HG02798 (cell line): Measurements from ENCODE around the gene PTPN1.
"Not testable (repeated sequence)": the region's sequence is repeated elsewhere in the genome, so short reads cannot be mapped to it uniquely, and the experiment has no call there.

Source experiments
- ATAC-seq: cut with Tn5 transposase; IDR thresholded peaks from one replicate; pipeline ENCODE4 v1.9.1; 2021; ENCODE audit warnings: mild to moderate bottlenecking; ENCODE audit not compliant: unreplicated experiment, poor library complexity

The PTPN1 gene

DNA sequence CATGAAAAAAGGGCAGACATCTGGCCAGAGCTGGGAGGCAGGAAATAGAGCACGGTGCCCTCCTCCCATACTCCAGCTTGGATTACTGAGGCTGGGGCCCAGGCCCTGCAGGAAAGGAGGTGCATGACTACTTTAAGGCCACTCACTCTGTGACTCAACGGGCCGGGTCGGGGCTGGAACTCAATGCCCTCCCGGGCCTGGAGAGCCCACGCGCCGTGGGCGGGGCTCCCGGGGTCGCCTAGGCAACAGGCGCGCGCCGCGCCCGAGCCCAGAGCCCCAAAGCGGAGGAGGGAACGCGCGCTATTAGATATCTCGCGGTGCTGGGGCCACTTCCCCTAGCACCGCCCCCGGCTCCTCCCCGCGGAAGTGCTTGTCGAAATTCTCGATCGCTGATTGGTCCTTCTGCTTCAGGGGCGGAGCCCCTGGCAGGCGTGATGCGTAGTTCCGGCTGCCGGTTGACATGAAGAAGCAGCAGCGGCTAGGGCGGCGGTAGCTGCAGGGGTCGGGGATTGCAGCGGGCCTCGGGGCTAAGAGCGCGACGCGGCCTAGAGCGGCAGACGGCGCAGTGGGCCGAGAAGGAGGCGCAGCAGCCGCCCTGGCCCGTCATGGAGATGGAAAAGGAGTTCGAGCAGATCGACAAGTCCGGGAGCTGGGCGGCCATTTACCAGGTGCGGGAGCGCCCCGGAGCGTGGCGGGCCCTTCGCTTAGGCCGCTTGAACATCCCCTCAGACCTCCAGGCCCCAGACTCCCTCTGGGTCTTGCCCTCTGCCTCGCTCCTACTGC lies at the start of gene PTPN1:
Gene PTPN1, plus strand, starts transcription at position 461 of the 783 bp plus-strand sequence. Its CDS starts 145 bp downstream, at position 606.
- ATAC-seq, result peak; percentile 93

DNA sequence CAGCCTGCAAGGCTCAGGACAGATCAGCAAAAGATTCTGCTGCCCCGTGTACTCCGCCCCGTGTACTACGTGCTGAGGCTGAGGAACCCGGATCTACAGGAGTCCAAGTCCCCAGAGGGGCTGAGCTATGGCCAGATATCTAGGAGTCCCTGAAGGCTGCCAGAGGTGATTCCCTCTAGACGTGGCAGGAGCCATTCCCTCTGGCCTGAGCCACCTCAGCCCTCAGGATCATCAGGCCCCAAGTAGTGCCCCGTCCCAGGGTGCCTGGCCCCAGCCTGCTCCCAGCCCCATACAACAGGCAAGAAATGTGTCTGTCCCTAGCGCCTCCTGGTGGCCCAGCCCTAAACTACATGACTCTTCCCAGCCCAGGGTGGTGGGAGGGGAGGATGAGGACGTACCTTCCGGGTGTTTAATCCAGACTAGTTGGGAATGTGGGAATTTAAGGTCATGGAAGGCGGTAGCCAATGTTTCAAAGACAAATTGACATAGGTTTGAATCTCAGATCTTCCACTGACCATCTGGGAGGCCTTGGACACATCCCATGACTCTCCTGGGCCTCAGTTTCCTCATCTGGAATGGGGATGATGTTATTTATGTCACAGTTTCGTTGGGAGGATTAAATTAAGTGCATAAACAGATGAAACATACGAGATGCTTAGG lies 49.4 kb upstream of the PTPN1 start:
- ATAC-seq, result peak; percentile 74

DNA sequence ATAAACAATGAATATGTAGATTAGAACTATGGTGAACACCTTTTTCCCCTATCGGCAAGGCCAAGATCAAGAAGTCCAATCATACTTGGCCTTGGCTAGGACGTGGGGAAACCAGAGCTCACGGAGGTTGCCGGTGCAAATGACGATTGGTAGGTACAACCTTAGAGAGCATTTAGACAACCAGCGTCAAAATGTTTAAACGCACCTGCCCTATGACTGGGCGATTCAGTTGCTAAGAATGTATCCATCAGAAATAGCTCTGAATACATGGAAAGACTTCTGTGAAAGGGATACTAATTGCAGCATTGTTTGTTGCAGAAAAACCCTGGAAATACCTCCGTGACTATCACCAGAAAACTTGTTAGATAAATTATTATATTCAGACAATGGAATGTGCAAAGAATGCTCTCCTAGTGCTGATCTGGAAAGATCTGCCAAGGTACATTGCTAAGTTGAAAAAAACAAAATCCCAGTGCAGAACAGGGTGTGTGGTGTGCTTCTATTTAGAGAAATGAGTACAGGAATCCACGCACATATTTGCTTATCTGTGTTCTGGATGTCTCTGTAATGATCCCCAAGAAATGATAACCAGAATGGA lies 48.0 kb upstream of the PTPN1 start:
- ATAC-seq, result no peak

DNA sequence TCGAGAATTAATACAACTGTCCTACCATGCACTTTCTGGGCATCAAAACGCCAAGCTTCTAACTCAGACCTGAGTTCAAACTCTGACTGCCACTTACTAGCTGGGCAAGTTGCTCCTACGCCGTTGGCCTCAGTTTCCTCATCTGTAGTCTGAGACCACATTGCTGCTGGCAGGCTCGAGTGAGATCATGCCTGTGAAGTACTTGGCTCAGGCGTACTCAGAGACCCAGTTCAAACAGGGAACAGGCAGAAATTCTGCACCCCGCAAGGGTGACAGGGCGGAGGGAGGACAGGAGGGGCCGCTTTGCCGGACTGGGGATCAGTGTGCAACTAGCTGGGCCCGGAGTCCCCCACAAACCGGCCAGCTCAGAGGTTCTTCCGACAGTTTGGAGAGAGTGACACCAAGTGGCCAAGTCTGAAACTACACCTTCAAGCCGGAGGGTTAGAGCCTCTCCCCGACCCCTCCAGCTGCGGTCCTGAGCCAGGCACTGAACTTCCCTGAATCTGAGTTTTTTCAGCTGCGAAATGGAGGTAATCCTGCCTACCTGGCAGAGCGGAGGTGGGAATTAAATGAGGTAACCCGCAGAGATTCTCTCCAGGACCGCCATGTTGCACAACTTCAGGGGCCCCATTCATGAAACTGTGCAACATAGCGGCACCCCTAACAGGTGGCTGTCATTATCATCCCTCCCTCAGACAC lies 46.0 kb upstream of the PTPN1 start:
- ATAC-seq, result peak; percentile 67

DNA sequence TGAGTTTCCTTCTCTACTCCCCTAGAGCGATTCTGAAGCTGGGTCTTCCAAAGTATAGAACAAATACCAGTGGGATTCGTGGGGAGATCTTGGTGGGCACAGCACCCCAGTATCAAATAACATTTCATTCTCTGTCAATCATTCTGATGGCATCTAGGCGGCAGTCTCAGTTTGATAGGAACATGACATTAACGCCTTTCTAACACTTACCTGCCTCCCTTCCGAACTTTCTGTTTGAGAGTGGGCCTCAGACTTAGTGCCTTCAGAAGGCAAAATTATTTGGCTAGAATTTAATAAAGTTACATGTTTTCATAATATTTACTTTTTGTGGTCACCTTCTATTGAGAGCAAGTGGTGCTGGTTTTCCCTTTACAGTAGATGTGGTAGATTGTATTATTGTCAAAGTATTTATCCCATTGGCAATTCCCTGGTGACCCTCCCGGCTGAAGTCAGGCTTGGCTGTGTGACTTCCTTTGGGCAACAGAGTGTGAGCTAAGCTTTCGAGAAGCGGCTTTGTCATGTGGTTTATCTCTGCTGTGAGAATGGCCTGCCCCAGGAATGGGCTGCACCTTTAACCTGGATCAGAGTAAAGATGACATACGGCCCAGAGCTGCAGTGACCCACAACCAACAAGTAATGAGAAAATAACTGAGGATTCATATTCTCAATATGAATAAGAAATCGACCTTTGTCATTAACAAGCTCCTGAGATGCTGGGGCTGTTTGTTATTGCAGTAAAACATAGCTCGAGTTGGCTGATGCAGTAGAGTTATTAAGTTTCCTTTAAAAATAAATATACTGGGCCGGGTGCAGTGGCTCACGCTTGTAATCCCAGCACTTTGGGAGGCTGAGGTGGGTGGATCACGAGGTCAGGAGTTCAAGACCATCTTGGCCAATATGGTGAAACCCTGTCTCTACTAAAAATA lies 45.2 kb upstream of the PTPN1 start:
- no peak for ATAC-seq

DNA sequence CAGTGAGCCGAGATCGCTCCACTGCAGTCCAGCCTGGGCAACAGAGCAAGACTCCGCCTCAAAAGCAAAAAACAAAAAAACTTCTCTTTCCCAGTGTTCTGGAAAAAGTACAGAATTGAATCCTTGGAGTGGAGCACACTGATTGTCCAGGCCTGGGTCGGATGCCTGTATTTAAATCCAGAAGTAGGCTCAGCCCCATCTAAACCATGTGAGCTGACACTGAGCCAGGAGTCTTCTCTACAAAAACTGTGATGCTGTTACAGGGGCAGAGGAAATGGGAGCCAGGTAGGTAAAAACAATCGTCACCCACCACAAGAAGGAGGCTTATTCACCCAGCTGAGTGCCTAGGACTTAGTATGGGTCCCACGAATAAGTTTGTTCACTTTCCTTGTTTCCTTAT lies 43.0 kb upstream of the PTPN1 start:
- no peak for ATAC-seq

DNA sequence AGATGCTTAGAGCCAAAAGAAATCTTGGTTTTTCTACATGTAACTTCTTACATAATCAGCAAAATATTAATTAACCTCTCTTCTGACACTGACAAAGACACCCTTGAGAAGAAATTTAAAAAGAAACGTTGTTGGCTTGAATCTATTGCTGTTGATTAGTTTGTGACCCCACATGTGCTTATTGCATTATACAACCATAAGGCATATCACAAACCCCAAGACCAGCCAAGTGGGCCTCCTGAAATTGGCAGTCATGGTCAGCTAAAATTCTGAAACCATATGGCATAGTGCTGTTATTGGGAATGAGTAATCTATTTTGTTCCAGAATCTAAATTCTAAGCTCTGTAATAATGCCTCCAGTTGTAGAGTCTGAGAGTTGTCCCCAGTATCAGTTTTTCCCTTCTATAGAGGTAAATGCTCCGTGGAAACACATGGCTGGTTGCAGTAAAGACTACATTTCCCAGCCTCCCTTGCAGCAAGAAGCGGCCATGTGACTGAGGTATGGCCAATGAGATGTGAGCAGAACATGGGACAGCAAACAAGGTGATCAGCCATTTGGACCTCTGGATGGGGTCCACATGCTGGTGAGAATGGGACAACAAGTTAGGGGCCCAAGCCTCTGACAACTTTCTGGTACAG lies 42.3 kb upstream of the PTPN1 start:
- ATAC-seq, result no peak

DNA sequence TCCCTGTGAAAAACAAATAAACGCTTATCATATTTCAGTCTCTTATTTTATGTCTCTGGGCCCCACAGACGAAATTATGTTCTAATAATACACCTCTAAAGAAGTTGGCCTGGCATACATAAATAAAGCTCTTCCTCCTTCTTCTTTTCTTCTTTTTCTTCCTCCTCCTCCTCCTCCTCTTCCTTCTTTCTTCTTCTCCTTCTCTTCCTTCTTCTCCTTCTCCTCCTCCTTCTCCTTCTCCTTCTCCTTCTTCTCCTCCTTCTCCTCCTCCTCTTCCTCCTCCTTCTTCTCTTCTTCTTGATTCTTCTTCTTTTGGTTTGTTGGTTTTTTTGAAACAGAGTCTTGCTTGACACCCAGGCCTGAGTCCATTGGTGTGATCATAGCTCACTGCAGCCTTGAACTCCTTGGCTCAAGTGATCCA lies 41.8 kb upstream of the PTPN1 start:
- ATAC-seq, result no peak

DNA sequence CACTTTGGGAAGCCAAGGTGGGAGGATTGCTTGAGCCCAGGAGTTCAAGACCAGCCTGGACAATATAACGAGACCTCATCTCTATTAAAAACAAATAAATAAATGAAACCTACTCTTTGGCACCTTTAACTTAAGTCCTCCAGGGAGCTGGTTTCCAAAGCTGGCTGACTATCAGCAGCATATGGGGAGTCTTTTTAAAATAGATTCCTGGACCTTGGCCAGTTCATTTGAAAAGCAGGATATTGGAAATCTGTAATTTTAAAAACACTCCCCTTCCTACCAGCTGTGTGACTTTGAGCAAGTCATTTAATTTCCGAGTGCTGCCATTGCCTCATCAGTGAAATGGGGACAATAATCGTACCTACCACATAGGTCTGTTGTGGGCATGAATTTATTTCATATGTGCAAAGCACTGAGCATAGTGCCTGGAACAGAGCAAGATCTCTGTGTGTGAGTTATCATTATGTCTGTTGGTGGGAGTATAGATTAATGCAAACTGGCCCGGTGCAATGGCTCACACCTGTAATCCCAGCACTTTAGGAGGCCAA lies 40.9 kb upstream of the PTPN1 start:
- ATAC-seq, result no peak

DNA sequence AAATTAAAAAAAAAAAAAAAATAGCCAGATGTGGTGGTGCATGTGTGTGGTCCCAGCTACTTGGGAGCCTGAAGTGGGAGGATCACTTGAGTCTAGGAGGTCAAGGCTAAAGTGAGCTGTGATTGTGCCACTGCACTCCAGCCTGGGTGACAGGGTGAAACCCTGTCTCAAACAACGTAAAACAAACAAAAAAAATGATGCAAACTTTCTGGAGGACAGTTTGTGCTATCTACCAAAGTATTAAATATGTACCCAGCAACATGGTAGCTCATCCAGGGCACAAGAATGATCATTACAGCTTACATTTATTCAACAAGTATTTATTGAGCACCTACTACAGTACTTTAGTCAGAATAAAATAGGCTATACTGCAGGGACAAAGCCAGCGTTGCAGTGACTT lies 40.4 kb upstream of the PTPN1 start:
- ATAC-seq, result no peak

DNA sequence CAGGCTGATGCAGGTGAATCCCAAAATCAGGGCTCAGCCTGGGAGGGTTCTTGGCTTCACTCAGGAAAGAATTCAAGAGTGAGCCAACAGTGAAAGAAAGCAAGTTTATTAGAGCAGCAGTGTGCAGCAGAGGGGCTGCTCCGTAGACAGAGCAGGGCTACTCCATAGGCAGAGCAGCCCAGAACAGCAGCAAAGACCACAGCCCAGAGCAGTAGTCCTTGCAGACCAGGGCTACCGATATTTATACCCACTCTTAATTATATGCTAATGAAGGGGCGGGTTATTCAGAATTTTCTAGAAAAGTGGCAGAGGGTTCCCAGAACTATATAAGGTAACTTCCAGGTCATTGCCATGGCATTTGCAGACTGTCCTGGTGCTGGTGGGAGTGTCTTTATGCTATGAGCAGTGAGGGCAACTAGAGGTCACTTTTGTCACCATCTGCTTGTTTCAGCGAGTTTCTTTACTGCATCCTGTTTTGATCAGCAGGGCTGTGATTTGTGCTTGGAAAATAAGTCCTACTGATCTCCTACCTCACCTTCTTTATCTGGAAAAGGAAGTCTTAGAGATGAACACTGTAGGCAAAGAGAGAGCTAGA lies 39.8 kb upstream of the PTPN1 start:
- no peak for ATAC-seq

DNA sequence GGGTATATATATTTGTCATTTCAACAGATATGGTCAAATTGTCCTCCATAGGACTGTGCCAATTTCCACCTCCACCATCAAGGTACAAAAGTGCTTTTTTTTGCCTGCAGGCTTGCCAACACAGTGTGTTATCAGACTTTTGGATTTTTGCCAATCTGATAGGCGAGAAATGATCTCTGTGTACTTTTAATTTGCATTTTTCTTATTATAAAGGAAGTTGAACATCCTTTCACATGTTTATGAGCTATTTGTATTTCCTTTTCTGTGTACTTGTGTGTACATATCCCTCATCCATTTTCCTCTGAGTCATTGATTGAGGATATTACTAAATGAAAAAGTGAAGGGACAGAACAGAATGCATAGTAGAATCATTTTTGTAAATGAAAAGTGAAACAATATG lies 39.0 kb upstream of the PTPN1 start:
- no peak for ATAC-seq

DNA sequence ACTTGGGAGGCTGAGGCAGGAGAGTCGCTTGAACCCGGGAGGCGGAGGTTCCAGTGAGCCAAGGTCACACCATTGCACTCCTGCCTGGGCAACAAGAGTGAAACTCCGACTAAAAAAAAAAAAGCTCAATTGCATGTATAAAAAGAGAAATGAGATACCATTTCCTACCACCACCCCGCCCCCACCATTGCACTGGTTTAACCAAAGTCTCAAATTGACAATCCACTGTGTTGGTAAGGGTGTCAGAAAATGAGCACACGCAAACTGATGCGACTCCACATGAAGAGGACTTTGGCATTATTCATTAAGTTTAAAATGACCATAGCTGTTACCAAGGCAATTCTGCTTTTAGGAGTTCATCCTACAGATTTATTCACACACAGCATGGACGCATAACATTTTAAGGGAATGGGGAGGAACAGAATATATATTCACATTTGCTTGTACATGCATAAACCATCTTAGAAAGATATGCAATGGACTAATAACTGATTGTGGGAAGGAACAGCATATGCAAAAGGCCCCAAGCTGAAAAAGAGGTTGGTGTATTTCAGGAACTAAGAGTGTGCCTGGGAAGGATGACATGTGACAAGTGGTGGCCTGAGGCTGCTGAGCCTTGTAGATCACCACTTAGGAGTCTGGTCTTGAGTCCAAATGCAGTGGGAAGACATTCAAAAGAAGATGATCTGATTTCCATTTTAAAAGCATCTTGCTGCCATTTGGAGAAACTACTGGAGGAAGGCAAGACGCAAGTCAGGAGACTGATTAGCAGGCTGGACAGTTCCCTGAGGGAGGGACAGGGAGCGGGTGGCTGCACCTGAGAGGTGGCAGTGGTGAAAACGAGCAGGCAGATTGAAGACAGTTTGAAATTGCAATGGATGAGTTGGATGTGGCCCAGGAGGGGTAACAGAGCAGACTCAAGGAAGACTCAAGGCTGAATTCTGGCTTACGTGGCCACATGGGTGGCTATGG lies 37.2 kb upstream of the PTPN1 start:
- no peak for ATAC-seq

DNA sequence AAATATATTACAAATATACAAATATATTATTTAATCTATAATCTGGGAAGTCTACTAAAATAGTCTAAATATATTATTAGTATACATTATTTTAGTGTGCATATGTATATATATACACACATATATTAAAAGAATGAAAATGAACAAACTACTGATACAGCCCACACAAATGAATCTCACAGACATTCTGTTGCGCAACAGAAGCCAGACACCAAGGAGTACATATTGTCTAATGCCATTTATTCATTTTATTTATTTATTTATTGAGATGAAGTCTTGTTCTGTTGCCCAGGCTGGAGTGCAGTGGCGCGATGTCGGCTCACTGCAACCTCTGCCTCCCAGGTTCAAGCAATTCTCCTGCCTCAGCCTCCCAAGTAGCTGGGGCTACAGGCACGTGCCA lies 35.8 kb upstream of the PTPN1 start:
- ATAC-seq, result not testable (repeated sequence)

DNA sequence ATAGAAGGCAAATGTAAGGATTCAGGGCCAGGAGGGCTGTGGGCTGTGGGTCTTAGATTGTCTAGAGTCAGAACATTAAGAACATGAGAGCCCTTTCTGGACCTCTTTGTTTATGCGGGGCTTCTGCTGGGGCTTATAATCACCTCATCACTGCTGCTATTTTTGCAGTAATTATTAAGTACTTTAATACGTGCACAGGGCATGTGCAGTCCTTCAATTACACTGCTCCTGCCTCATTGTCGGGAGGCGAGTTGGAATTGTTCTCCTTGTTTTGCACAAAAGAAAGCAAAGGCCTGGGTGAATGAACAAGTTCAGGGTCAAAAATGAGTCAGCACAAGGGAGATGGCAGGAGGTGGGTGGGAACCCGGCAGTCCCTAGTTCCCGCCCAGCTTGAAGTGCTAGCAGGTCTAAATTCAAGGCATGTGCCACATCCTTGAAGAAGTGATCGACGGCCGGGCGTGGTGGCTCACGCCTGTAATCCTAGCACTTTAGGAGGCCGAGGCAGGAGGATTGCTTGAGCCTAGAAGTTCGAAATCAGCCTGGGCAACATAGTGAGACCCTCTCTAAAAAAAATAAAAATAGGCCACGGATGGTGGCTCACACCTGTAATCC lies 34.4 kb upstream of the PTPN1 start:
- no peak for ATAC-seq

DNA sequence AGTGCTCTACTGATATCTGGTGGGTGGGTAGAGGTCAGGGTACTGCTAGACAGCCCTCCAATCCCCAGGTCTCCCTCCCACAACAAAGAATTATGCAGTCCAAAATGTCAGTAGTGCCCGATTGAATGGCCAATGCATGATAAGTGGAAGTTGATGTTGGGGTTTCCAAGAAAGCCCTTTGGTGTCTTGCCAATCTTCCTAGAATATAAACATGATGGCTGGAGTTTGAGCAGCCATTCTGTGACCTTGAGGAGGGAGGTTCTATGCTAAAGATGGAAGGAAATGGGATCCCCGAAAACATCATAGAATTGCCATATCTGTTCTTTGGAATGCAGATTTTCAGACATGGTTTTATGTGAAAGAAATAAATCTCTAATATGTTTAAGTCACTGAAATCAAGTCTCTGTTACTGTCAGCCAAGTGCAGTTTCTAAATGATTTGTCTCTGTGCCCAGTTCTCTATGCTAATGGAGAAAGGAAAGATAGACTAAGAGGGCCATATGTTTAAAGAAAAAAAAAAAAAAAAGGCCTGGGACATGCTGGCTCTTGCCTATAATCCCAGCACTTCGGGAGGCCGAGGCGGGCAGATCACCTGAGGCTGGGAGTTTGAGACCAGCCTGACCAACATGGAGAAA lies 32.8 kb upstream of the PTPN1 start:
- no peak for ATAC-seq
